IPS DF 4.7 (cell line): ENCODE measurements around the gene TNF.
"Not testable (repeated sequence)": the region's sequence is repeated elsewhere in the genome, so short reads cannot be mapped to it uniquely, and the experiment has no call there.

Source experiments
- DNase-seq: peaks from one replicate; pipeline ENCODE4 v3.0.0-alpha.2; 2013; ENCODE audit warnings: low spot score; ENCODE audit errors: extremely low read depth

Gene TNF

GRCh38 chr6:31587791-31588777, 12.7 kb downstream of the TNF start:
- DNase-seq: no peak

DNA sequence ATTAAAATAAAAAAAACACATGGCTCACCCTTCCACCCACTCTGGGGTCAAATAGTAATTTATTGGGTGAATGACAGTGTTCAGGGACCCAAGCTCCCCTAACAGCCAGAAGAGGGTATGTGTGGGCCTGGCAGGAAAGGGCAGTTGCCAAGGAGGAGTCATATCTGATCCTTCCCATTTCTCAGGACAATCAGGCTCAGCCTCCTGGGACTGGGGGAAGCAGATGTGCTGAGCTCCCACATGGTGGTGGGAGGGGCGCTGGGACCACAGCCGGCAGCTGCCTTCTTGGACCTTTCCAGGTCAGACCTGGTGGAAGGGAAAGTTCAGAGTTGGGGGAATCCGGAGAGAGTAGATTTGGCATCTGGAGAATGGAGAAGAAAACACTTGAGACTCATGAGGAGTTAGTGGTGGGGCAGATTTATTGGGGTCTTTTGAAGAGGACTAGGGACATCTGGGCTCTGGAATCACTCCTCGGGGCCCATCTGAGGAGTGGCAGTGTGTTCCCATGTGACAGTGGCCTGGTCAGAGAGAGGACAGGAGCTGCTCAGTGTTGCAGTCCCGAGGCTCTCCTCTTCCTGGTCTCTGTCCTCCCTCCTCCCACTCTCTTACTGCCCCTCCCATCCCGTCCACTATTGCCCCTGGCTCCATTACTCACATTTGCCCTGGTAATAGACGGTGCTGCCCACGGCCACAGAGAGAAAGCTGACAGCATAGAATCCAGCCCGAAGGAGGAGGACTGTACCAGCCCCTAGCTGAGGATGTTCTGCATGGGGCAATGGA, 13.7 kb downstream of the TNF start:
- DNase-seq: no peak

DNA sequence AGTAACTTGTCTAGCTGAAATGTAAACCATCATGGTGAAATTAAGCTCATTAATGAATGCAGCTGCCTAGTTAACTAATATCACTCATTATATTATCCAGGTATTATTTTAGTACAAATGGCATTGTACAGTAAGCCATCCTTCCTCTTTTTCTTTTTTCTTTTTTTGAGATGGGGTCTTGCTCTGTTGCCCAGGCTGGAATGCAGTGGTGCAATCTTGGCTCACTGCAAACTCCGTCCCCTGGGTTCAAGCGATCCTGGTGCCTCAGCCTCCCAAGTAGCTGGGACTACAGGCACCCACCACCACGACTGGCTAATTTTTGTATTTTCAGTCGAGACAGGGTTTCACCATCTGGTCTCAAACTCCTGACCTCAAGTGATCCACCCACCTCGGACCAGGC, 15.3 kb downstream of the TNF start:
- not testable (repeated sequence) for DNase-seq

DNA sequence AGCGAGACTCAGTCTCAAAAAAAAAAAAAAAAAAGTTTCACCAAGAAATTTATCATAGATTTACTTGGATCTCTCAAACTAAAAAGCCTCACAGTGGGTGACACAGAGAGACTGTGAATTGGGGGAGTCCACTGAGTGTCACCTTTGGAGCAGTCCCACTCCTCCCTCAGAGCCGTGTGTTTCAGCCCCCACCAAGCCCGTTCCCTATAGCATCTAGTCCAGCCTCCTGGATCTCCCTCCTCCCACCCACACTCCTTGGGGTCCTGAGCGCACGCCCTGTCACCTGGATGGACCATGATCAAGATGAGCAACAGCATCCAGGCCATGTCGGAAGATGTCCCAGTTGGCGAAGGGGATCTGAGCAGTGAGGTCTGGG, 17.0 kb downstream of the TNF start:
- no peak for DNase-seq

- DNase-seq: no peak
Measured at GRCh38 chr6:31597006-31597405, 21.6 kb downstream of the TNF start.

DNA sequence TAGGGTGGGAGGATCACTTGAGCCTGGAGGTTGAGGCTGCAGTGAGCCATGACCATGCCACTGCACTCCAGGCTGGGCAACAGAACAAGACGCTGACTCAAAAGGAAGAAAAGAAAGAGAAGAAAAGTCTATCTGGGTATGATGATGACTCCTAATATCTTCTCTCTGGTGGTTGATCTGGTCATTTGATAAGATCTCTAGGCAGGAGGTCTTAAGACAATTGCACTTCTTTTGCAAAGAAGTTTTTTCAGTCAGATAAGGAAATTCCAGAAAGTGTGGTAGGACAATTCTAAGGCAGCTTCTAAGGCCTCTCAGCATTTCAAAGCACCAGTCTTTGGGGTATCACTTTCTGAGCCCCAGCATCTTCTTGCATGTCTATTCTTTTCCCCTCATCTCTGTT, 32.0 kb downstream of the TNF start:
- no peak for DNase-seq

- DNase-seq: no peak
Measured at GRCh38 chr6:31609519-31610406, 34.4 kb downstream of the TNF start.

- no peak for DNase-seq
Measured at GRCh38 chr6:31610968-31611367, 35.6 kb downstream of the TNF start.

- no peak for DNase-seq
Measured at GRCh38 chr6:31614075-31614619, 38.8 kb downstream of the TNF start.

DNA sequence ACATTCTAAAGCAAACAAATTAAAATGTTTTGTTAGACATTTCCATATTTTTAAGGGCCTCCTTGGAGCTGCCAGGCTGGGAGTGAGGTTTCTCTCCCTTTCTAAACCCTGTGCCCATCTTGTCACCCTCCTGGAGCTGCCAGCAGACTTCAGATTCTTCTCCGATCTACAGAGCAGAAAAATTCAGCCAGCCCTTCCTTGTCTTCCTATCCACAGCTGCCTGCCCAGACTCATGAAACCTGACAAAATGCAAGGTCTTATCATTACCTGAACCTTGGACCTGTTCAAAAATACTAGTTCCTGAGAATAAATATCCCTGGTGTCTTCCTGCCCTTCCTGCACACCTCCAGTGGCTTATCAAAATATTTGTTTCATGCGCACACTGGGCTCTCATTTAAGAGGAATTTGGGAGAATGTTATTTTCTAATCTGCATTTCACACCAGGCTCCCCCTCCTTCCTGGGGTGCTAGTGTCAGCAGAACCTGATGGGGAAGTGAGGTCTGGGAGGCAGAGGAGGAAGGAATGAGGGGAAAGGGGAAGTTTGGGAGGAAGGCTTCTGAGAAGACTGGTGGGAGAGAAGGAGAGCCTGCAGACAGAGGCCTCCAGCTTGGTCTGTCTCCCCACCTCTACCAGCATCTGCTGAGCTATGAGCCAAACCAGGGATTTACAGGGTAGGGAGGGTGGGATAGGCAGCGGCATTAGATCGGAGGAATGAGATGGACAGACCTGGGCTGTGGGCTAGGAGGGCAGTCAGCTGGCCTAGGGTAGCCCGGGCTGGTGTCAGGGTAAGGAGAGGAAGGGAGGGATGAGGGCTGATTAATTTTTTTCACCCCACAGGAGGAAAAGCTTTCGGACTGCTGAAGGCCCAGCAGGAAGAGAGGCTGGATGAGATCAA, 39.6 kb downstream of the TNF start, which contains the start of gene AIF1:
Gene AIF1, plus strand, starts transcription at position 551 of the 895 bp plus-strand sequence. Its CDS starts 96 bp downstream, at position 647.
- DNase-seq: no peak

DNA sequence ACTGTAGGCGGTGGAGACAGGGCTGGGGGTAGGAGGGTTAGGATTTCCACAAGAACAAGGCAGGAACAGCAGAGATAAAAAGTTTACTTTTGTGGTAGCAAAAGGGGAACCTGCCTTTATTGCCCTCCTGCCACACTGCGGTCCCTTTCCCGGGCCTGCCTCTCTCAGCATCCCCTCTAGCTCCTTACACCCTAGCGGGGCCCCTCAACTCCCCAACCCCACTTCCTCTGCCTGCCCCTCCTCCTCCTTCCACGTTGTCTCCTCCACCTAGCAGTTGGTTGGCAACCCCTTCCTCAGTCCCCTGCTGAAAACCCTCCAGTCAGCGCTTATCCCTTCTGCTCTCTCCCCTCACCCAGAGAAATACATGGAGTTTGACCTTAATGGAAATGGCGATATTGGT, 40.4 kb downstream of the TNF start:
- no peak for DNase-seq

DNA sequence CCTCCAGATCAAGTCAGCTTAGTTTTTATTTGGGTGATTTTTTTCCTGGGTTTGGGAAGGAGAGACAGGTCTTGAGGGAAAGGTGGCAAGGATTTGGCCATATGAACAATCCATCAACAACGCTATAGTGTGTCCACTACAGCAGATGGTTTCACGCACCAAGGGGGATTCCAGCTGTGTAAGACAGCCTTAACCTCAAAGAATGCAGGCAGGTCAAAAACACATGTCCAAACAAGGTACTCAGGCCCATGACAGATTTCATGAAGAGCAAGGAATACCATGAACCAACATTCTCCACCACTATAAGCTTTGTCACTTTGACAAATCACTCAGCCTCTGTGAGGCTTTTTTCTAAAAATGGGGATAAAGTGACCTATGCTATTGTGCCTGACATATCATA, 41.6 kb downstream of the TNF start:
- no peak for DNase-seq

- DNase-seq: peak; percentile 92
Measured at GRCh38 chr6:31619805-31620585, 44.6 kb downstream of the TNF start.

GRCh38 chr6:31620586-31621319, 45.4 kb downstream of the TNF start, which contains the start of gene PRRC2A:
PRRC2A (plus strand) TSS chr6:31620715; CDS start chr6:31622790, 2,075 bp downstream.
- DNase-seq: no peak

DNA sequence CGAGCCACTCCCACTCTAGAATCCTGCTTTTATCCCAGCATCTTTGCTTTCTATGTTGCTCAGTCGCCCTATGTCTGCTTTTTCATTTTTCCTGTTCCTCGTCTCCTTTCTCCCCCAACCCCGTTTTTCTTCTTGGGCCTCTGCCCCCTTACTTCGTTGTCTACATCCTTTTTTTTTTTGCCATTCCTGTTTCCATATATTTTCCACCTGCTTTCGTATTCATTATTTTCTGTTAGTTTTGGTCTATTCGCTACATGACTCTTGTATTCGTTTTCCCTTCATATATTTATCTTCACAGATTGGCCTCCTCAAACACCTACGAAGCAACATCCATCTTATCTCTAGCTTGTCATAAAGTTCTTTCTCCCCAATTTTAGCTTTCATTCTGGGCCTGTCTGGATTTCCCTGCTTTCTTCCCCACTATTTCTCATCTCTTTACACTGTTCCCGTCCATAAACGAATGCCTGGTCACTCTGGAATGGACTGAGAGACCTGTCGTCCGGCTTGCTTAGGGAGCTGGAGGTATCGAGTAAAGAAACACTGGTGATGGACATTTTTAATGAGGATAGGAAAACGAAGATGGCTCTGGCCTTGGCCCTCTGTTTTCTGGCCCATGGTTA, 46.1 kb downstream of the TNF start:
- no peak for DNase-seq

DNA sequence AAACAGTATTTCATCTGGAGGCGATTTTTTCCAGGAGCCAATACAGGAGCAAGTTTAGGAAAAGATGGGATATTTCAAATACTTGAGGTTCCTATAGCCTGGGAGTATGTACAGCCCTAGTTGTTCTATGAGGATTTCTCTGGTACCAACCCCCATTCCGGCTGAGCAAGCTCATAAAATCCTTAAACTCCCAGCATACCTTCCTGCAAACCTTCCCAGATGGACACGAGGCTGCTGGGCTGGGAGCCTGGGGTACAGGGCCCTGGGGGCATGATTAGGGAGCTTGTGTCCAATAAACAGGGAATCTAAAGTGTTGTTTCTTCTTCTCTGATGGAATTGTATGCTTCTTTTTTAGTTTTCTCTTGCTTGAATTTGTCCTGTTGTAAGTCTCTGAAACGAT, 46.6 kb downstream of the TNF start:
- DNase-seq: no peak

DNA sequence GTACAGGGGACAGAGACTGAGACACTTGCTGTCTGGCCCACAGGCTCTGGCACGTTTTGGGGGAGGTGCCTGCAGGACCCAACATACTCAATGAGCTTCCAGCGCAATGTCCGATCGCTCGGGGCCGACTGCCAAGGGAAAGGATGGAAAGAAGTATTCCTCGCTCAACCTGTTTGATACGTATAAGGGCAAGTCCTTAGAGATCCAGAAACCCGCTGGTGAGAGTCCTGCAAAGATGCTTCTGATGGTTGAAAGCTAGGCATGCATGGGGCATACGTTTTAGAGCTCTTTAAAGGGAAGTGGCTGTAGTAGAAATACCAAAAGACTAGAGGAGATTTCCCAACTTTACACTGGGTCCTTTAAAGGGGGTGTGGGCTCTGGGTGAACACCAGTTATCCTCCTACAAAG, 47.3 kb downstream of the TNF start:
- no peak for DNase-seq

DNA sequence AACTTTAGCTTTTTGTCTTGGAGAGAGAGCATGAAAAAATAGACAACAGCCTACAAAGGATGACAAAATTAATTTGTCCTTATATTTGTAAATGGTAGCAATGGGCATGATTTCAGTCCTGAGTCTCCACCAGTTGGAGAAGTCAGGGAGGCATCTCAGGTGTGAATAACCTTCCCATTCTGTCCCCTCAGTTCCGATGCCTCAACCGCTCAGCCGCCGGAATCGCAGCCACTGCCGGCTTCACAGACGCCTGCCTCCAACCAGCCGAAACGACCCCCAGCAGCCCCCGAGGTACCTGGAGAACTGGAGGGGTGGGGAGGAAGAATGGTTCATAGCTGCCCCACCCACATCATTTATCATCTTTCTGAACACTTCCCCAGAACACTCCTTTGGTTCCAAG, 48.7 kb downstream of the TNF start:
- DNase-seq: no peak
